Retina (tissue), 1 donor: ENCODE results near the gene WNK2.

Experiments used
- DNase-seq: peaks from one replicate; pipeline ENCODE4 v3.0.0-alpha.2; 2016

WNK2 gene

GRCh38 chr9:93256878-93257807 is 73.2 kb downstream of the WNK2 start:
- no peak for DNase-seq

GRCh38 chr9:93257808-93258331 is 73.9 kb downstream of the WNK2 start:
- DNase-seq, result no peak

GRCh38 chr9:93258419-93258817 is 74.5 kb downstream of the WNK2 start:
- DNase-seq, result no peak

GRCh38 chr9:93258818-93259489 is 75.0 kb downstream of the WNK2 start:
- DNase-seq, result no peak

GRCh38 chr9:93259490-93260262 is 75.7 kb downstream of the WNK2 start:
- no peak for DNase-seq

GRCh38 chr9:93260263-93261066 is 76.5 kb downstream of the WNK2 start:
- no peak for DNase-seq

- no peak for DNase-seq
Measured at GRCh38 chr9:93261281-93261680, 77.3 kb downstream of the WNK2 start.

- no peak for DNase-seq
Measured at GRCh38 chr9:93261735-93262523, 78.0 kb downstream of the WNK2 start.

- DNase-seq, result no peak
Measured at GRCh38 chr9:93262537-93263310, 78.8 kb downstream of the WNK2 start.

GRCh38 chr9:93263334-93264229 is 79.6 kb downstream of the WNK2 start:
- no peak for DNase-seq

- no peak for DNase-seq
Measured at GRCh38 chr9:93264338-93265125, 80.6 kb downstream of the WNK2 start.

- DNase-seq, result no peak
Measured at GRCh38 chr9:93265301-93265971, 81.5 kb downstream of the WNK2 start.

- DNase-seq, result no peak
Measured at GRCh38 chr9:93265972-93266371, 82.0 kb downstream of the WNK2 start.

GRCh38 chr9:93266521-93267001 is 82.6 kb downstream of the WNK2 start:
- no peak for DNase-seq

GRCh38 chr9:93267091-93267541 is 83.2 kb downstream of the WNK2 start:
- DNase-seq, result no peak

GRCh38 chr9:93267681-93268505 is 84.0 kb downstream of the WNK2 start:
- DNase-seq, result no peak
